B cell (primary cell): ENCODE results near the gene EXOSC10. TPM values are rescaled to one million over a fixed set of nuclear protein-coding genes. Genes with fewer than 3 reads are reported as not detected.

Source experiments
- ATAC-seq: fragments of 200-7000 bp; cut with Tn5 transposase; one replicate; pipeline ENCODE4 v1.10.0; 2021; ENCODE audit warnings: low read depth, mild to moderate bottlenecking, moderate number of reproducible peaks, moderate library complexity
- CTCF ChIA-PET: fragments of 350-600 bp; sonication (Branson Sonifier 250); formaldehyde crosslinking; loops from one replicate; lab custom pipeline; 2021; ENCODE audit warnings: antibody characterized with exemption, inconsistent platforms; lab: Charles Lee
- POLR2A ChIA-PET: fragments of 350-600 bp; sonication (Branson Sonifier 250); formaldehyde crosslinking; loops from one replicate; lab custom pipeline; 2021; ENCODE audit warnings: antibody characterized with exemption; lab: Charles Lee
- DNase-seq: peaks from one replicate; pipeline ENCODE4 v3.0.0; 2013
- H2AFZ ChIP-seq: 2 replicates; pipeline ENCODE4 v1.6.1; 2012; ENCODE audit warnings: mild to moderate bottlenecking, low read depth, low read length; ENCODE audit not compliant: insufficient read depth, poor library complexity, severe bottlenecking
- H3K27ac ChIP-seq, 2 donors: 1 replicate in 1 of 2; 2 replicates in 1 of 2; pipeline ENCODE4 v1.5.1; 2012 to 2013; ENCODE audit warnings: low read length in 2 of 2, mild to moderate bottlenecking in 2 of 2, moderate library complexity in 1 of 2
- H3K27me3 ChIP-seq, 4 experiments: fragments of 200-600 bp in 1 of 4; sonication (generic) in 1 of 4; replicated peaks in 1 of 4; 1 replicate in 2 of 4; 2 replicates in 2 of 4; pipeline versions ENCODE4 v1.6.1 to v1.7.0; 2013 to 2016; ENCODE audit warnings: low read length in 3 of 4, mild to moderate bottlenecking in 2 of 4, mixed read lengths in 1 of 4, moderate library complexity in 1 of 4; ENCODE audit not compliant: insufficient read depth in 4 of 4, control insufficient read depth in 3 of 4; ENCODE audit errors: control extremely low read depth in 1 of 4
- H3K36me3 ChIP-seq, 2 experiments: replicated peaks in 1 of 2; 1 replicate in 1 of 2; 2 replicates in 1 of 2; pipeline versions ENCODE4 v1.6.1 to v1.7.1; 2013; ENCODE audit warnings: low read length in 1 of 2; ENCODE audit not compliant: insufficient read depth in 2 of 2, control insufficient read depth in 1 of 2; ENCODE audit errors: control extremely low read depth in 1 of 2, extremely low read depth in 1 of 2
- H3K4me1 ChIP-seq, 2 donors: fragments of 200-600 bp in 1 of 2; sonication (generic) in 1 of 2; 1 replicate in 1 of 2; 2 replicates in 1 of 2; pipeline versions ENCODE4 v1.5.1 to v1.6.1; 2013 to 2017; ENCODE audit warnings: low read length in 2 of 2; ENCODE audit not compliant: control insufficient read depth in 2 of 2, insufficient read depth in 2 of 2
- H3K4me2 ChIP-seq: replicated peaks from 2 replicates; pipeline ENCODE3; 2012; ENCODE audit warnings: mild to moderate bottlenecking, low read depth, low read length; ENCODE audit not compliant: poor library complexity, severe bottlenecking
- H3K4me3 ChIP-seq, 5 experiments: fragments of 200-600 bp in 1 of 5; sonication (generic) in 1 of 5; 1 replicate in 3 of 5; 2 replicates in 2 of 5; pipeline versions ENCODE4 v1.5.1 to v1.7.0; 2011 to 2016; ENCODE audit warnings: low read length in 4 of 5, mild to moderate bottlenecking in 4 of 5, low read depth in 2 of 5, control low read depth in 1 of 5, moderate library complexity in 1 of 5; ENCODE audit not compliant: insufficient read depth in 1 of 5; ENCODE audit errors: control extremely low read depth in 1 of 5, extremely low read depth in 1 of 5
- H3K79me2 ChIP-seq: fragments of 200-600 bp; sonication (generic); one replicate; pipeline ENCODE4 v1.6.0; 2016; ENCODE audit warnings: low read length; ENCODE audit not compliant: control insufficient read depth, insufficient read depth
- H3K9ac ChIP-seq: fragments of 200-600 bp; sonication (generic); 2 replicates; pipeline ENCODE4 v1.6.1; 2017; ENCODE audit warnings: mild to moderate bottlenecking, low read length, moderate library complexity
- H3K9me3 ChIP-seq, 3 donors: one replicate each; pipeline versions ENCODE4 v1.6.1 to v1.7.1; 2013; ENCODE audit warnings: low read length in 2 of 3; ENCODE audit not compliant: control insufficient read depth in 2 of 3, insufficient read depth in 1 of 3; ENCODE audit errors: control extremely low read depth in 1 of 3
- H4K20me1 ChIP-seq: 2 replicates; pipeline ENCODE4 v1.6.0; 2012; ENCODE audit warnings: mild to moderate bottlenecking, low read length; ENCODE audit not compliant: insufficient read depth, control insufficient read depth, poor library complexity, severe bottlenecking
- H3K27ac Mint-ChIP-seq: one replicate; pipeline ENCODE4 v1.8.0; 2021; ENCODE audit warnings: mixed read lengths
- H3K27me3 Mint-ChIP-seq: one replicate; pipeline ENCODE4 v1.8.0; 2021; ENCODE audit warnings: mixed read lengths
- H3K4me1 Mint-ChIP-seq: one replicate; pipeline ENCODE4 v1.8.0; 2021; ENCODE audit warnings: mixed read lengths
- H3K4me3 Mint-ChIP-seq: one replicate; pipeline ENCODE4 v1.8.0; 2021; ENCODE audit warnings: mixed read lengths
- H3K9me3 Mint-ChIP-seq: one replicate; pipeline ENCODE4 v1.8.0; 2022; ENCODE audit warnings: mixed read lengths; ENCODE audit not compliant: insufficient read depth
- EZH2 ChIP-seq: IDR thresholded peaks from 2 replicates; pipeline ENCODE4 v1.6.1; 2012; ENCODE audit warnings: borderline replicate concordance, low read depth, mild to moderate bottlenecking, moderate library complexity, low read length; ENCODE audit not compliant: insufficient read depth, poor library complexity, severe bottlenecking
- WGBS: methylation state at CpG from one replicate; pipeline ENCODE4 v1.1.5; 2013; ENCODE audit warnings: missing lambda C conversion rate; ENCODE audit not compliant: insufficient coverage; 5-methylcytosine and 5-hydroxymethylcytosine counted together
- intact Hi-C: fragments of 100-400 bp; cut with micrococcal nuclease; formaldehyde crosslinking; loops from one replicate; pipeline ENCODE4 v1.10.0; 2022
- polyA plus RNA-seq: library from polyadenylated mRNA; depleted of rRNA; stranded (reverse); fragments of >200 nt; gene quantifications from 2 replicates; pipeline ENCODE4 v1.2.3, GENCODE V29; 2012
- total RNA-seq, 2 donors: library from RNA; stranded (reverse); fragments of 120-200 nt in 1 of 2; gene quantifications; 1 replicate in 1 of 2; 2 replicates in 1 of 2; pipeline versions ENCODE4 v1.2.3 to v1.2.4, GENCODE V29; 2013 to 2022
- TF ChIP-seq, protein P1 (sequence below): fragments of 200-600 bp; IDR thresholded peaks from one replicate; pipeline ENCODE4 v1.8.0; 2022; ENCODE audit warnings: antibody characterized with exemption, mild to moderate bottlenecking

Gene EXOSC10
- total and polyA plus RNA-seq, 2 donors (not counting 1 experiment from before 2014, with no cell fraction given) = 83.4 to 119 TPM

DNA sequence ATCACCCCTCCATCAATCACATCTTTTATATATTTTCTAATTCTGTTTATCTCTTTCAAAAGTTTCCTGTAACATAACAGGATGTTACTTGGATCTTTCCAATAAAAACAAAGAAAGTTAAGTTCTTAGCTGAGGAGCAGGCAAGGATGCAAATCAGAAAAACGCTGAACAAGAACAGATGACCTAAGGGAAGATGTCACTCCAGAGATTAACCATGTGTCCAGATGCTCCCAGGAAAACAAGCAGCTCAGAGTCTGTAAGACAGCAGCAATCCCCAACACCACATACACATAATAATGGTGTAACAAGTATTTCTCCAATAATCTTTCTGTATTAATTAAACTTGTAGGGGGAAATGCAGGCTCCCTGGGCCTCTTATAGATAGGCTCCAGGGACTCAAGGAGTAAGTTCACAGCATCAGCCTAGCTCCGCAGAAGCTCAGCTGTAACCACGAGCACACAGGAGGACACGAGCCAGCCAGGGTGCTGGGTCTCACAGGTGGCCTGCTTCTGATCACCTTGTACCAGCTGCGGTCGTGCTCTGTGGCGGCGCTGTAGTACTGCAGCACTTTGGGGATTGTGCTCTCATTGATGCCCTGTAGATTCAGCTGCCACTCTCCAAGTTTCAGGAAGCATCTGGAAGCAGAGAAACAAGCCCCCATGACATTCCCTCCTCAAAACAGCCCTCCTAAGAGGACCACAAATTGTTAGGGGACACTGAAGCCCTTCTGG, 33.1 kb upstream of the EXOSC10 start:
- Histone ChIP-seq H2AFZ (no peak overlapping the region), H3K9ac (no peak overlapping the region), H3K4me2 (no peak overlapping the region), H4K20me1 (no peaks in the 10 kb centered on the region), H3K27me3 (no peaks in the 10 kb centered on the region), H3K9me3 (no peaks in the 10 kb centered on the region), H3K4me1 (no peaks in the 10 kb centered on the region), H3K36me3 (peaks cover 26 to 85% of the 10 kb centered on the region in 2 experiments), H3K4me3 (no peak overlapping the region), H3K79me2 (no peaks in the 10 kb centered on the region), H3K27ac (no peak overlapping the region)
- TF ChIP-seq, protein P1, sequence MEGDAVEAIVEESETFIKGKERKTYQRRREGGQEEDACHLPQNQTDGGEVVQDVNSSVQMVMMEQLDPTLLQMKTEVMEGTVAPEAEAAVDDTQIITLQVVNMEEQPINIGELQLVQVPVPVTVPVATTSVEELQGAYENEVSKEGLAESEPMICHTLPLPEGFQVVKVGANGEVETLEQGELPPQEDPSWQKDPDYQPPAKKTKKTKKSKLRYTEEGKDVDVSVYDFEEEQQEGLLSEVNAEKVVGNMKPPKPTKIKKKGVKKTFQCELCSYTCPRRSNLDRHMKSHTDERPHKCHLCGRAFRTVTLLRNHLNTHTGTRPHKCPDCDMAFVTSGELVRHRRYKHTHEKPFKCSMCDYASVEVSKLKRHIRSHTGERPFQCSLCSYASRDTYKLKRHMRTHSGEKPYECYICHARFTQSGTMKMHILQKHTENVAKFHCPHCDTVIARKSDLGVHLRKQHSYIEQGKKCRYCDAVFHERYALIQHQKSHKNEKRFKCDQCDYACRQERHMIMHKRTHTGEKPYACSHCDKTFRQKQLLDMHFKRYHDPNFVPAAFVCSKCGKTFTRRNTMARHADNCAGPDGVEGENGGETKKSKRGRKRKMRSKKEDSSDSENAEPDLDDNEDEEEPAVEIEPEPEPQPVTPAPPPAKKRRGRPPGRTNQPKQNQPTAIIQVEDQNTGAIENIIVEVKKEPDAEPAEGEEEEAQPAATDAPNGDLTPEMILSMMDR = no peak
- TF ChIP-seq EZH2 = no peak
- DNase-seq (no peak), ATAC-seq (no peak)
- no peak overlapping the region for H3K4me3 Mint-ChIP-seq
- H3K27ac Mint-ChIP-seq = no peak overlapping the region
- ChIA-PET CTCF (no interaction called here), POLR2A (no interaction called here)
- H3K4me1 Mint-ChIP-seq = no peaks in the 10 kb centered on the region
- WGBS = 96% methylated on average over 8 of the region's 8 CpGs
- intact Hi-C loops = no loop called here
- no peaks in the 10 kb centered on the region for H3K27me3 Mint-ChIP-seq
- no peaks in the 10 kb centered on the region for H3K9me3 Mint-ChIP-seq

- H3K4me2 ChIP-seq = no peak overlapping the region
- no peak overlapping the region for H3K9ac ChIP-seq
- no peak overlapping the region for H3K4me3 Mint-ChIP-seq
- TF ChIP-seq EZH2 = no peak
- TF ChIP-seq, protein P1 = no peak
- H3K27ac ChIP-seq = no peak overlapping the region
- no peaks in the 10 kb centered on the region for H3K27me3 ChIP-seq
- H3K4me3 ChIP-seq = no peak overlapping the region
- intact Hi-C loops = no loop called here
- no peak overlapping the region for H2AFZ ChIP-seq
- H3K27me3 Mint-ChIP-seq = no peaks in the 10 kb centered on the region
- no peaks in the 10 kb centered on the region for H3K79me2 ChIP-seq
- no peaks in the 10 kb centered on the region for H3K4me1 ChIP-seq
- ChIA-PET POLR2A (no interaction called here), CTCF (no interaction called here)
- no peak overlapping the region for H3K27ac Mint-ChIP-seq
- H3K9me3 Mint-ChIP-seq = no peaks in the 10 kb centered on the region
- no peaks in the 10 kb centered on the region for H3K9me3 ChIP-seq
- H3K4me1 Mint-ChIP-seq = no peaks in the 10 kb centered on the region
- no CpG with 5 or more reads among the region's 3 CpGs for WGBS
- peaks cover 27 to 87% of the 10 kb centered on the region in 2 experiments for H3K36me3 ChIP-seq
- ATAC-seq (no peak), DNase-seq (no peak)
- no peaks in the 10 kb centered on the region for H4K20me1 ChIP-seq
Observed at GRCh38 chr1:11131816-11132215, 32.1 kb upstream of the EXOSC10 start.
